Gastroesophageal sphincter (tissue), 4 donors: ENCODE results near the gene HOXC9. TPM values are rescaled to one million over a fixed set of nuclear protein-coding genes. Genes with fewer than 3 reads are reported as not detected.

ENCODE experiments used
- ATAC-seq: fragments of 150-250 bp; one replicate; pipeline ENCODE4 v1.9.1; 2016; ENCODE audit warnings: mild to moderate bottlenecking, moderate library complexity
- H3K27ac ChIP-seq, 4 donors: fragments of 200-600 bp; sonication (generic) in 3 of 4; 1 replicate in 3 of 4; 2 replicates in 1 of 4; pipeline ENCODE4 v1.5.1; 2016 to 2019
- H3K27me3 ChIP-seq: fragments of 200-600 bp; sonication (generic); one replicate; pipeline ENCODE4 v1.5.1; 2019
- H3K36me3 ChIP-seq, 2 donors: fragments of 200-600 bp; sonication (generic); one replicate each; pipeline ENCODE4 v1.5.1; 2019; ENCODE audit warnings: control low read depth in 1 of 2
- H3K4me1 ChIP-seq, 3 donors: fragments of 200-600 bp; sonication (generic); 1 replicate in 2 of 3; 2 replicates in 1 of 3; pipeline ENCODE4 v1.5.1; 2016 to 2019; ENCODE audit warnings: control low read depth in 2 of 3
- H3K4me3 ChIP-seq, 2 donors: fragments of 200-600 bp; sonication (generic); one replicate each; pipeline ENCODE4 v1.5.1; 2019; ENCODE audit warnings: mild to moderate bottlenecking in 1 of 2, moderate library complexity in 1 of 2
- H3K9me3 ChIP-seq, 3 donors: fragments of 200-600 bp; sonication (generic); one replicate each; pipeline ENCODE4 v1.5.1; 2017 to 2019; ENCODE audit warnings: control low read depth in 2 of 3
- CTCF ChIP-seq, 4 experiments: fragments of 200-600 bp in 2 of 4; fragments of 450-650 bp in 2 of 4; sonication (generic) in 1 of 4; IDR thresholded peaks; one replicate each; pipeline ENCODE4 v1.5.1; 2017 to 2019; ENCODE audit warnings: antibody characterized with exemption in 4 of 4, mild to moderate bottlenecking in 2 of 4, moderate library complexity in 2 of 4
- EP300 ChIP-seq: sonication (generic); formaldehyde crosslinking; IDR thresholded peaks from one replicate; pipeline ENCODE4 v1.6.1; 2017; ENCODE audit warnings: antibody characterized with exemption, mild to moderate bottlenecking
- POLR2A ChIP-seq, 2 donors: fragments of 450-650 bp; IDR thresholded peaks; one replicate each; pipeline ENCODE4 v1.6.1; 2017; ENCODE audit warnings: antibody characterized with exemption in 2 of 2, mild to moderate bottlenecking in 2 of 2, moderate library complexity in 1 of 2
- POLR2AphosphoS5 ChIP-seq: sonication (generic); formaldehyde crosslinking; IDR thresholded peaks from one replicate; pipeline ENCODE4 v1.6.1; 2017; ENCODE audit warnings: antibody characterized with exemption
- WGBS, 2 donors: methylation state at CpG; one replicate each; pipeline ENCODE4 v1.1.5; 2018; ENCODE audit warnings: low coverage in 1 of 2; 5-methylcytosine and 5-hydroxymethylcytosine counted together
- total RNA-seq, 4 donors: library from RNA; depleted of rRNA; stranded (reverse); fragments of >200 nt; gene quantifications; one replicate each; pipeline ENCODE4 v1.1.0, GENCODE V29; 2016

Gene HOXC9
- total RNA-seq, 4 donors from 2014 or later, result not detected

- no peak for TF ChIP-seq CTCF (IDR thresholded peaks at IDR 0.05)
- TF ChIP-seq EP300, result no peak
- no peak for TF ChIP-seq POLR2A (IDR thresholded peaks at IDR 0.05)
- Histone ChIP-seq H3K4me3 (no peak overlapping the region), H3K36me3 (no peaks in the 10 kb centered on the region), H3K27ac (no peak overlapping the region), H3K4me1 (peaks cover 0 to 34% (median 15%) of the 10 kb centered on the region in 3 donors), H3K9me3 (no peaks in the 10 kb centered on the region), H3K27me3 (peaks cover 100% of the 10 kb centered on the region)
- ATAC-seq, result no peak
- 20 to 28% methylated on average over 5 to 17 of the region's 19 CpGs for WGBS, 2 donors
Measured at GRCh38 chr12:54002278-54002914, 2.4 kb downstream of the HOXC9 start.

- H3K9me3 ChIP-seq, result no peaks in the 10 kb centered on the region
- H3K36me3 ChIP-seq, result no peaks in the 10 kb centered on the region
- H3K27me3 ChIP-seq, result peaks cover 100% of the 10 kb centered on the region
- H3K4me3 ChIP-seq, result no peak overlapping the region
- ATAC-seq, result no peak
- 27 to 44% methylated on average over 8 to 19 of the region's 19 CpGs for WGBS, 2 donors
- peaks cover 0 to 28% (median 15%) of the 10 kb centered on the region in 3 donors for H3K4me1 ChIP-seq
- no peak overlapping the region for H3K27ac ChIP-seq
- TF ChIP-seq EP300 (no peak), CTCF (IDR thresholded peaks at IDR 0.05) (no peak), POLR2A (IDR thresholded peaks at IDR 0.05) (no peak)
Measured at GRCh38 chr12:54002915-54003389, 3.0 kb downstream of the HOXC9 start.

GRCh38 chr12:54003625-54004024 is 3.7 kb downstream of the HOXC9 start:
- 73% methylated on average over 3 of the region's 3 CpGs; no CpG with 5 or more reads in 1 of the 2 donors for WGBS, 2 donors
- no peak for TF ChIP-seq POLR2AphosphoS5
- no peak for TF ChIP-seq CTCF (IDR thresholded peaks at IDR 0.05)
- no peak for TF ChIP-seq EP300
- no peak for TF ChIP-seq POLR2A (IDR thresholded peaks at IDR 0.05)
- H3K4me1 ChIP-seq, result peaks cover 0 to 27% (median 15%) of the 10 kb centered on the region in 3 donors
- no peak for ATAC-seq
- no peak overlapping the region for H3K4me3 ChIP-seq
- H3K9me3 ChIP-seq, result no peaks in the 10 kb centered on the region
- H3K27me3 ChIP-seq, result peaks cover 100% of the 10 kb centered on the region
- H3K36me3 ChIP-seq, result no peaks in the 10 kb centered on the region
- no peak overlapping the region for H3K27ac ChIP-seq

GRCh38 chr12:54004063-54004840 is 4.3 kb downstream of the HOXC9 start:
- no peak for ATAC-seq
- Histone ChIP-seq H3K9me3 (no peaks in the 10 kb centered on the region), H3K27ac (no peak overlapping the region), H3K36me3 (no peaks in the 10 kb centered on the region), H3K4me3 (no peak overlapping the region), H3K27me3 (peaks cover 99% of the 10 kb centered on the region), H3K4me1 (peaks cover 0 to 31% (median 18%) of the 10 kb centered on the region in 3 donors)
- no peak for TF ChIP-seq POLR2AphosphoS5
- TF ChIP-seq POLR2A (IDR thresholded peaks at IDR 0.05), result no peak
- no peak for TF ChIP-seq CTCF (IDR thresholded peaks at IDR 0.05)
- no peak for TF ChIP-seq EP300
- 22 to 30% methylated on average over 11 to 16 of the region's 20 CpGs for WGBS, 2 donors
